GM03348 (cell line): ENCODE measurements around the gene STOML1.
"Not testable (repeated sequence)": the region's sequence is repeated elsewhere in the genome, so short reads cannot be mapped to it uniquely, and the experiment has no call there.

Source experiments
- DNase-seq: peaks from one replicate; pipeline ENCODE4 v3.0.0; 2012; ENCODE audit warnings: low spot score

STOML1 gene

GRCh38 chr15:73946046-73946721, 45.9 kb downstream of the STOML1 start:
- no peak for DNase-seq

DNA sequence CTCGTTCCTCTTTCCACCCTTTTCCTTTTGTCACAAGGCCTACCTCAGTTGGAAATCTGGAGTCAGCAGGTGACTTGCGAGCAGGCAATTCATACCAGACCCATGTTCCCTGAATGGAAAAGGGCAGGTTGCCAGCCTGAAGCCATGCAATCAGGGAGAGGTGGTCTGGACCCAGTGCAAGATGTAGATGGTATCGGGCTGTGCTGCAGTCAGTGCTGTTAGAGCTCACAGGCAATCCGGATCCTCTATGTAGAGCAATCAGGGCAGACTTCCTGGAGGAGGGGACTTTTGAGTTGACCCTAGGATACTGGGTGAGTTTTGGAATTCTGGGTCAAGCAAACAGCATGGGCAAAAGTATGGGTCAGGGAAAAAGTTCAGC, 47.0 kb downstream of the STOML1 start:
- no peak for DNase-seq

DNA sequence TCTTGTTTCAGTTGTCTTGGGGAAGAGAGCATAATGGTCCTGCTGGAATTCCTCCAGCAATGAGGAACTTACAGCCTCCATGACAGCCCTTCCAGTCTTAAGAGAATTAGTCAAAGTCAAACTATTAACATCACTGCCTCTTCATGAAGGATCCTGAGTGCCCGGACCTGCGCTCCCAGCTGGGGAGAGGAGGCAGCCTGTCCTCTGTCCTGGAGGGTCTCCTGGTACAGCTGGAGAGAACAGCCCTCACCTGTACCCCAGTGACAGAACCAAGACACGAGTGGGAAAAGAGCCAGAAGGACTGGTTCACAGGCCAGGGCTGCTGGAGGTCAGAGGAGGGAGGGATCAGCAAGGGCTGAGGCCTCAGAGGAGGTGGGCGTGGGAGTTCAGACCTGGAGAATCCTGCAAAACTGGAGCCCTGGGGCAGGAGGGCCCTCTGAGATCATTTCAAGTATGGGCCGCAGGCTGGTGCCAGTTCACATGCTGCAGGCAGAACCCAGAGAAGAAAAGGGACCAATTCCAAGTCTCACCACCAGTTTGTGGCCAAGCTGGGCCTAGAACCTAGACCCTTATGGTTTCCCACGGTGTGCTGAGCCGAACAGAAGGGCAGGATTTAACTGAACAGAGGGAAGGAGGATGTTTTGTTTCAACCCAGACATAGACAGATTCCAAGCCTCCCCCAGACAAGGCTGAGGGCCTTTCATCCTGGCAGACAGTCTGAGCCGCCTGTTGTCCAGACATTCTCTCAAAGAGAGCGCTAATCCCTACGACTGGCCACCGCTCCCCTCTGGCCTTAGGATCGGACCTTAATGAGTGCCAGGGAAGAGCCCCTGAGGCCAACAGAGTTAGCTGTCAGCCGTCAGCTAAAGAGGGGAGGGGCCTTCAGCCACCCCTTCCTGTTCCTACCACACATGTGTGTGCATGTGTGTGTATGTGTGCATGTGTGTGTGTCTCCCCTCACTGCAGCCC, 47.6 kb downstream of the STOML1 start:
- DNase-seq: peak; percentile 56

GRCh38 chr15:73942751-73943270, 49.3 kb downstream of the STOML1 start:
- no peak for DNase-seq

DNA sequence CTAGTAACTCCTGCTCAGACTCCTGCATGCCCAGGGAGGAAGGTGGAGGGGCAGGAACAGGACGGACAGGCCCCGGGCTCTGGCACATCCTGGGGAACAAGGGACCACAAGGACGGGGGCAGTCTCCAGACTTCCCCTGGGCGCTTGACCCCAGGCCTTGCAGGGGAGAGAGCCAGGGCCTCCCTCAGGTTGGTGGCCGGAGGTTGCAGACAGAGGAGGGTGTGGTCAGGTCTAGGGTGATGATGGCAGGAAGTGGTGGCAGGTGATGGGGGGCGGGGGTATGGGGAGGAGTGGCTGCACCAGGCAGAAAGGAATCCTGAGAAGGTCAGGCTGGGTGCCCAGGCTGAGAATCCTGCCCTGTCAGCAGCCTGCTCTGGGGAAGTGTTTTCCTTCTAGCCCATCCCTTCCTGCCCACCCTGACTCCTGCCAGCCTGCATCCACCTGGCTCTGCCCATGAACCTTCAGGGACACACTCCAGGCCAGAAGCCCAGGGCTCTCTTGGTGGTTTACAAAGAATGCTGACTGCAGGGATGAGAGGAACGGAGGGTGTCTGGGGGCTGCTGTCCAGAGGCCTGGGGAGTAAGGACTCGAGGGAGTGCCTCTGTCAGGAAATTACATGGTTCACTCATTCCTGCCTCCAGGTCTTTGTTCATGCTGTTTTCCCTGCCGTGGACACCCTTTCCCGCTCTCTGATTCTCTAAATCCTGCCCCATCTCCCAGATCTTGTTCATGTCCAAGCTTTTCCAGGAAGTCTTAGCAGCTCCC, 50.0 kb downstream of the STOML1 start:
- no peak for DNase-seq

- no peak for DNase-seq
These were observed 50.6 kb downstream of the STOML1 start for GRCh38 chr15:73941449-73941848.

- peak; percentile 94 for DNase-seq
These were observed 51.1 kb downstream of the STOML1 start for GRCh38 chr15:73941044-73941443.

DNA sequence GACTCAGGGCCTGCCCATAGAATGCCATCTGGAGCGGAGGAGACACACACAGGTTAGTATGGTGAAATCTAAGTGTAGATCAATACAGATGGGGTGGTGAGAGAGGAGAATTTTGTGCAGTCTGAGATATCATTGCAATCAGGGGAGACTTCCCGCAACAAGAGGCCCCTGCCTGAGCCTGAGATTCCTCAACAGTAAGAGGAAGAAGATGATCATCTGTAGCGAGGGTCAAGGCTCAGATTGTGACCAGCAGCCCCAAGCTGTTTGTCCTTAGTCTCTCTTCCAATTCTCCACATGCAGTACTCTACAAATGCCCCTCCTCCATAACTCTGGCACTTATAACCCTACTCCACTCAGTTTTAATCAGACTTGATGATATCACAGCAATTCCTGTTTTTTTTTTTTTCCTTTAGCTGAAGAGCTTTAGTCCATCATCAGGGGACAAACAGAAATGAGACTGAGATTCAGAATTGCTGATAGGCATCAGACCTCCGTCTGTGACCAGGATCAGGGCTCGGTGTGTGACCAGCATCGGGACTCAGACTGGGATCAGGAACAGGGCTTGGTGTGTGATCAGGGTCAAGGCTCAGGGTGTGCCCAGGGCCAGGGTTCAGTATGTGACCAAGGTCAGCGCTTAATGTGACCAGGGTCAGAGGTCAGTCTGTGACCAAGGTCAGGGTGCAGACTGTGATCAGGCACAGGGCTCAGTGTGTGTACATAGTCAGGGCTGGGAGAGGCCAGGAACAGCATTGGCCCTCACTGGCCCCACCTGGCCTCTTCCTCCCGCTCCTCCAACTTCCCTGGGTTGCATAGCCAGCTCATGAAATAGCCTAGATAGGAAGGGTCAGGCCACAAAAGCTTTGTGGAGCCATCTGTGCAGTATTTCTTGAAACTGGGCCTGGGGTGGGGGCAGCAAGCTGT, 51.8 kb downstream of the STOML1 start:
- no peak for DNase-seq

- DNase-seq: no peak
These were observed 53.0 kb downstream of the STOML1 start for GRCh38 chr15:73939138-73939537.

- not testable (repeated sequence) for DNase-seq
These were observed 53.6 kb downstream of the STOML1 start for GRCh38 chr15:73938516-73938915.

DNA sequence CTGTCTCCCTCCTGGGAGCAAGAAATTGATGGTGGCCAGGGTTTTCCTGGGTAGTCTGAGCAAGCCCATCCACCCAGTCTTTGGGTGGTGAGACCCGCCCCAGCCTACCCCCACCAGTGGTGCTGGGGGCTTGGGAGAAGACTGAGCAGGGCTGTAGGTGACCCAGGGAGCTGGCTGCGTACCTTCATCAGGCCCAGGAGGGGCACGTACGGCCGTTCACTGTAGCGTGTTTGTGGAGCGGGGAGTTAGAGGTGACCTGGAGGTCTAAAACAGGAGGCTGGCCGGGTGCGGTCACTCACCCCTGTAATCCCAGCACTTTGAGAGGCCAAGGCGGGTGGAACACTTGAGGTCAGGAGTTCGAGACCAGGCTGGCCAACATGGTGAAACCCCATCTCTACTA, 54.4 kb downstream of the STOML1 start:
- DNase-seq: no peak

- no peak for DNase-seq
These were observed 54.8 kb downstream of the STOML1 start for GRCh38 chr15:73937296-73937695.

GRCh38 chr15:73936588-73937290, 55.4 kb downstream of the STOML1 start:
- DNase-seq: no peak

GRCh38 chr15:73936181-73936580, 55.9 kb downstream of the STOML1 start:
- no peak for DNase-seq

- DNase-seq: no peak
These were observed 56.5 kb downstream of the STOML1 start for GRCh38 chr15:73935547-73935946.

DNA sequence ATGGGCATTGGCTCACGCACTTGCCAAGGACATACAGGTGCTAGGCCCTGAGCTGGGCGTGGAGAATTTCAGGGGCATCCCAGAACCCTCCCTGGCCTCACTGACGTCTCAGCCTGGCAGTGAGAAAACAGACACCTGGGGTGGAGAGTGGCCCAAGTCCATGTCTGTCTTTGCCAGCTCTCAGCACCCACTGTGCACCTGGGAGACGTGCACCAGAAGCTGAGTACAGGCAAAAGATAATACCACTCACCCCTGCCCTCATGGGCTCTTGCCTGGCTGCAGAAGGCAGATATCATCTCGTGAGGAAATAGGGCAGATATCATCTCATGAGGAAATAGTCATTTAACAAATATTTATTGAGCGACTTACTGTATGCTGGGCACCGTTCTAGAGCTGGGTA, 57.8 kb downstream of the STOML1 start:
- DNase-seq: no peak

DNA sequence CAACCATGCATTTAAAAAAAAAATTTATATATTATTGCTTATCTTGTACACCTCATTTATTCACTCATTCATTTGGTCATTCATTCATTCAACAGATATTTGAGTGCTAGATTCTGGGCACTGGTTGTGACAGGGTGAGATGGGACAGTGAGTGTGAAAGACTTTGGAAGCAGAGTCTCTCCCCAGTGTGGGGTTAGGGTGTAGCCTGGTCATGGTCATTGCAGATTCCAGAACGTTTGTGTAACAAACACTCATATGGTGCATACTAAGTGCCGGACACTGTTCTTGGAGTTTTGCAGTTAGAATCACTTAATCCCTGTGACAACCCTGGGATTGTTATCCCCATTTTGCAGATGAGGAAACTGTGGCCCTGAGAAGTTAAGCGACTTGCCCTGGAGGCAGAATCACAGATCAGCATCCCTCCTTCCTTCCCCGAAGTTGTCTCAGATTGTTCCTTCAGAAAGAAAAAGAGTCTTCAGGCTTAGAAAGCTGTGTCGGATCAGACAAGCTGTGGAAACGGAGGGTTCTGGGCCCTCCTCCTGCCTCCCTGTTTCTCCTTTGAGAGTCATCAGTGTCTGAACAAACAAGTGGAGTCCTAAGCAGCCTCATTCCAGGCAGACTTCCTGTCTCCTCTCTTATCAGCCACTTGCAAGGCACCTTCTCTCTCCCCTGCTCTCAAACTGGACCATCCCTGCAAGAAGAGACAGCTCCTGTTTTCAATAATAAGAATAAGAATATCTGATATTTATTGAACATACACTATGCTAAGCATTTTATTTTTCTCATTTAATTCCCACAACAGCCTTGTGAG, 59.5 kb downstream of the STOML1 start:
- no peak for DNase-seq

DNA sequence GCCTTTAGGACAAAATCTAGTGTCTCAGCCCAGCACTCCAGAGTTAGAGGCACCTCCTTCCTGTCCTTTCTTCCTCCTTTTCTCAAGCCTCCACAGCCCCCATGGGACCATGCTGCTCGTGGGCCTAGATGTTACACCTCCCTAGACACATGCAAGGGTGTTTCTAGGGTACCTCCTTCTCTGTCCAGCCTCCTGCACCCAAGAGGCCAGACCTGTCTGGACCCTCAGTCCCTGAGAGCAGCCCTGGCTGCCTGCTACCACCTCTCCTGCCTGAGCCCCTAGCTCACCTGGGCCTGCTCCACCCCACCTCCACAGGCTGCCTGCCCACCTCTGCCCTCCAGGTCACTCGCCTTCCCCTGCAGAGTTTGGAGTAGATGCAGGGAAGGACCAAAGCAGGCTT, 60.7 kb downstream of the STOML1 start:
- no peak for DNase-seq

DNA sequence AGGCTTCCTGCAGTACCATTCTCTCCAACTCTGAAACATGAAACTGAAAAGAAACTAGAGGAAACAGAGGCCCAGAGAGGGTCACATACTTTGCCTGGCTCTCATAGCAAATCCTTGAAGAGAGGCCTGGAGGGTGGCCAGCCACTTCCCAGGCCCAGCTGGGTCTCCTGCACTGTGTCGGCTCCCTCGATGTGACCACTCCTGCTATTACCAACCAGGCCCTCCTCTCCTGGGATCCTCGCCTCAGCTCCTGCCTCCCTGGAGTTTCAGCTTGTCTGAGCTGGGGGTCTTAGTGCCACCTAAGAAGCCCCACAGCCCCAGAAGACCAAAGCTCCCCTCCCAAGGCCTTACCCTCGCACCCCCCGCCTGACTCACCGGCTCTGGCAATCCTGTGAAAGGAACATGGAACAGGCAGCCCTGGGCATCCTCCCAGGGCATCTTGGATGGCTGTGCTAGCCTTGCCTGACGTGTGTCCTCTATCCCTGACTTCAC, 61.3 kb downstream of the STOML1 start:
- peak; percentile 83 for DNase-seq

- DNase-seq: peak; percentile 89
These were observed 61.7 kb downstream of the STOML1 start for GRCh38 chr15:73930371-73930770.
